Stomach (tissue), 4 donors: ENCODE data around the gene B4GALT5.

Source experiments
- EP300 ChIP-seq: sonication (generic); formaldehyde crosslinking; IDR thresholded peaks from one replicate; pipeline ENCODE4 v1.6.1; 2017; ENCODE audit warnings: antibody characterized with exemption
- POLR2A ChIP-seq, 4 donors: fragments of 450-650 bp; IDR thresholded peaks; one replicate each; pipeline ENCODE4 v1.6.1; 2016; ENCODE audit warnings: antibody characterized with exemption in 4 of 4, control low read depth in 2 of 4, mild to moderate bottlenecking in 1 of 4, moderate library complexity in 1 of 4
- POLR2AphosphoS5 ChIP-seq, 3 donors: sonication (generic); formaldehyde crosslinking; IDR thresholded peaks; one replicate each; pipeline ENCODE4 v1.6.1; 2016; ENCODE audit warnings: antibody characterized with exemption in 3 of 3
- TF ChIP-seq, protein P1 (sequence below), 7 experiments: fragments of 450-650 bp in 4 of 7; fragments of 200-600 bp in 3 of 7; sonication (generic) in 3 of 7; IDR thresholded peaks; one replicate each; pipeline ENCODE4 v1.5.1; 2016 to 2019; ENCODE audit warnings: antibody characterized with exemption in 7 of 7, control low read depth in 2 of 7, mild to moderate bottlenecking in 1 of 7

DNA sequence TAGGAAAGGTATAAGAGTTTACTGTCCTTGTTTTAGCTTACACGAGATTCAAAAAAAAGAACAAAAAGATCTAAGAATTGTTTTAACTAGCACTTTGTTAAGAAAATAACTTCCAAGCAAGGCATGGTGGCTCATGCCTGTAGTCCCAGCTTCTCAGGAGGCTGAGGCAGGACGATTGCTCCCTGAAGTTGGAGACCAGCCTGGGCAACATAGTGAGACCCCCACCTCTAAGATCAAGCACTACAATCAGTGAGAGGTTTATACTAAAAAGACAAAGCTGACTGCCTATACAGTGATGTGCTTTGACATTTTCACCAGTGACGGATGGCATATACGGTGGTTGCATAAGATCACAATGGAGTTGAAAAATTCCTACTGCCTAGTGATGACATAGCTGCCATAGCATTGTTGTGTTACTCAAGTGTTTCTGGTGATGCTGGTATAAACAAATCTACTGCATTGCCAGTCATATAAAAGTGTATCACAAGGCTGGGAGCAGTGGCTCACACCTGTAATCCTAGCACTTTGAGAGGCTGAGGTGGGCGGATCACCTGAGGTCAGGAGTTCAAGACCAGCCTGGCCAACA is 68.6 kb downstream of the B4GALT5 start:
- TF ChIP-seq, protein P1, sequence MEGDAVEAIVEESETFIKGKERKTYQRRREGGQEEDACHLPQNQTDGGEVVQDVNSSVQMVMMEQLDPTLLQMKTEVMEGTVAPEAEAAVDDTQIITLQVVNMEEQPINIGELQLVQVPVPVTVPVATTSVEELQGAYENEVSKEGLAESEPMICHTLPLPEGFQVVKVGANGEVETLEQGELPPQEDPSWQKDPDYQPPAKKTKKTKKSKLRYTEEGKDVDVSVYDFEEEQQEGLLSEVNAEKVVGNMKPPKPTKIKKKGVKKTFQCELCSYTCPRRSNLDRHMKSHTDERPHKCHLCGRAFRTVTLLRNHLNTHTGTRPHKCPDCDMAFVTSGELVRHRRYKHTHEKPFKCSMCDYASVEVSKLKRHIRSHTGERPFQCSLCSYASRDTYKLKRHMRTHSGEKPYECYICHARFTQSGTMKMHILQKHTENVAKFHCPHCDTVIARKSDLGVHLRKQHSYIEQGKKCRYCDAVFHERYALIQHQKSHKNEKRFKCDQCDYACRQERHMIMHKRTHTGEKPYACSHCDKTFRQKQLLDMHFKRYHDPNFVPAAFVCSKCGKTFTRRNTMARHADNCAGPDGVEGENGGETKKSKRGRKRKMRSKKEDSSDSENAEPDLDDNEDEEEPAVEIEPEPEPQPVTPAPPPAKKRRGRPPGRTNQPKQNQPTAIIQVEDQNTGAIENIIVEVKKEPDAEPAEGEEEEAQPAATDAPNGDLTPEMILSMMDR (IDR thresholded peaks at IDR 0.05), result no peak
- TF ChIP-seq POLR2A (IDR thresholded peaks at IDR 0.05) (no peak), POLR2AphosphoS5 (IDR thresholded peaks at IDR 0.05) (no peak), EP300 (no peak)
